Nephron (organoid): ENCODE data around the gene CELF2.

Source experiments
- H3K27ac Mint-ChIP-seq, 3 experiments: 2 replicates each; pipeline ENCODE4 v1.8.0; 2020; ENCODE audit warnings: mixed read lengths in 3 of 3, mild to moderate bottlenecking in 2 of 3, moderate library complexity in 1 of 3
- H3K27me3 Mint-ChIP-seq: 2 replicates; pipeline ENCODE4 v1.8.0; 2021; ENCODE audit warnings: low read depth, mild to moderate bottlenecking, moderate library complexity, mixed read lengths
- H3K36me3 Mint-ChIP-seq: 2 replicates; pipeline ENCODE4 v1.8.0; 2020; ENCODE audit warnings: low read depth, mixed read lengths
- H3K4me1 Mint-ChIP-seq: 2 replicates; pipeline ENCODE4 v1.8.0; 2020; ENCODE audit warnings: mixed read lengths
- H3K4me3 Mint-ChIP-seq, 3 experiments: 2 replicates each; pipeline ENCODE4 v1.8.0; 2020; ENCODE audit warnings: mild to moderate bottlenecking in 3 of 3, mixed read lengths in 3 of 3, moderate library complexity in 2 of 3
- H3K9me3 Mint-ChIP-seq: 2 replicates; pipeline ENCODE4 v1.8.0; 2020; ENCODE audit warnings: mixed read lengths
- TF ChIP-seq, protein P1 (sequence below), 3 experiments: fragments of 200-600 bp; sonication (generic); IDR thresholded peaks; one replicate each; pipeline ENCODE4 v1.5.0; 2021; ENCODE audit warnings: antibody characterized with exemption in 3 of 3; ENCODE audit not compliant: unreplicated experiment in 3 of 3

CELF2 gene

DNA sequence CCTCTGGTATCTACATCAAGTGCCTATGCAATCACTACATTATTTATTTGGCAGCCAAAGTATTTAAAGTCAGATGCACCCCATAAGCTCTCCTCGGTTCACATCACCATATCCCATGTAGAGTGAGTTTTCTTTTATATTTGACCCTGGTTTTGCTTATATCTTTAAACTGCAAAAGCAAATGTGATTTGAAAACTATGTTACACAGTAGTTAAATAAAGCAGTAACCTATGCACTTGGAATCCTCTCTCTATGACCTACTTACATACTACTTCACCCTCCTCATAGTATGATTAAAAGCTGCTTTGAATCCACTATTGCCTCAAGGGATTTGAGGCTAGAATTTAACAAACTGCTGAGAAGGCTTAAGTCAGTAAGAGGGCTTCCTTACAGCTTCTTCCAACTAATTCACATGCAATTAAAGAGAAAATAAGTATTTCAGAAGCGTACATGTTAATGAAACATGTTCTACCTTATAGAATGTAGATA is 2.2 kb upstream of the CELF2 start:
- TF ChIP-seq, protein P1, sequence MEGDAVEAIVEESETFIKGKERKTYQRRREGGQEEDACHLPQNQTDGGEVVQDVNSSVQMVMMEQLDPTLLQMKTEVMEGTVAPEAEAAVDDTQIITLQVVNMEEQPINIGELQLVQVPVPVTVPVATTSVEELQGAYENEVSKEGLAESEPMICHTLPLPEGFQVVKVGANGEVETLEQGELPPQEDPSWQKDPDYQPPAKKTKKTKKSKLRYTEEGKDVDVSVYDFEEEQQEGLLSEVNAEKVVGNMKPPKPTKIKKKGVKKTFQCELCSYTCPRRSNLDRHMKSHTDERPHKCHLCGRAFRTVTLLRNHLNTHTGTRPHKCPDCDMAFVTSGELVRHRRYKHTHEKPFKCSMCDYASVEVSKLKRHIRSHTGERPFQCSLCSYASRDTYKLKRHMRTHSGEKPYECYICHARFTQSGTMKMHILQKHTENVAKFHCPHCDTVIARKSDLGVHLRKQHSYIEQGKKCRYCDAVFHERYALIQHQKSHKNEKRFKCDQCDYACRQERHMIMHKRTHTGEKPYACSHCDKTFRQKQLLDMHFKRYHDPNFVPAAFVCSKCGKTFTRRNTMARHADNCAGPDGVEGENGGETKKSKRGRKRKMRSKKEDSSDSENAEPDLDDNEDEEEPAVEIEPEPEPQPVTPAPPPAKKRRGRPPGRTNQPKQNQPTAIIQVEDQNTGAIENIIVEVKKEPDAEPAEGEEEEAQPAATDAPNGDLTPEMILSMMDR (IDR thresholded peaks at IDR 0.05; ENCODE audit: unreplicated experiment in 3 of 3): no peak
- Mint-ChIP-seq H3K27me3 (peaks cover 46% of the 10 kb centered on the region), H3K4me3 (peak overlapping the region; percentile 14 to 90 (median 75)), H3K27ac (peak overlapping the region; percentile 48 to 86 (median 49)), H3K36me3 (no peaks in the 10 kb centered on the region), H3K4me1 (peaks cover 43% of the 10 kb centered on the region), H3K9me3 (no peaks in the 10 kb centered on the region)

GRCh38 chr10:11017000-11017569 is 587 bp upstream of the CELF2 start:
- H3K9me3 Mint-ChIP-seq: no peaks in the 10 kb centered on the region
- peaks cover 58% of the 10 kb centered on the region for H3K27me3 Mint-ChIP-seq
- TF ChIP-seq, protein P1 (IDR thresholded peaks at IDR 0.05; ENCODE audit: unreplicated experiment in 3 of 3): no peak
- H3K36me3 Mint-ChIP-seq: no peaks in the 10 kb centered on the region
- peaks cover 32% of the 10 kb centered on the region for H3K4me1 Mint-ChIP-seq
- H3K4me3 Mint-ChIP-seq: peak overlapping the region; percentile 83 to 91 (median 85)
- H3K27ac Mint-ChIP-seq: peak overlapping the region; percentile 69 to 74 (median 73)

- TF ChIP-seq, protein P1 (IDR thresholded peaks at IDR 0.05; ENCODE audit: unreplicated experiment in 3 of 3): no peak
- Mint-ChIP-seq H3K4me3 (peak overlapping the region; percentile 80 to 88 (median 86)), H3K4me1 (peaks cover 35% of the 10 kb centered on the region), H3K27ac (peak overlapping the region; percentile 21 to 67 (median 61)), H3K9me3 (no peaks in the 10 kb centered on the region), H3K27me3 (peaks cover 59% of the 10 kb centered on the region), H3K36me3 (no peaks in the 10 kb centered on the region)
These were observed 765 bp downstream of the CELF2 start for GRCh38 chr10:11018432-11018841.

DNA sequence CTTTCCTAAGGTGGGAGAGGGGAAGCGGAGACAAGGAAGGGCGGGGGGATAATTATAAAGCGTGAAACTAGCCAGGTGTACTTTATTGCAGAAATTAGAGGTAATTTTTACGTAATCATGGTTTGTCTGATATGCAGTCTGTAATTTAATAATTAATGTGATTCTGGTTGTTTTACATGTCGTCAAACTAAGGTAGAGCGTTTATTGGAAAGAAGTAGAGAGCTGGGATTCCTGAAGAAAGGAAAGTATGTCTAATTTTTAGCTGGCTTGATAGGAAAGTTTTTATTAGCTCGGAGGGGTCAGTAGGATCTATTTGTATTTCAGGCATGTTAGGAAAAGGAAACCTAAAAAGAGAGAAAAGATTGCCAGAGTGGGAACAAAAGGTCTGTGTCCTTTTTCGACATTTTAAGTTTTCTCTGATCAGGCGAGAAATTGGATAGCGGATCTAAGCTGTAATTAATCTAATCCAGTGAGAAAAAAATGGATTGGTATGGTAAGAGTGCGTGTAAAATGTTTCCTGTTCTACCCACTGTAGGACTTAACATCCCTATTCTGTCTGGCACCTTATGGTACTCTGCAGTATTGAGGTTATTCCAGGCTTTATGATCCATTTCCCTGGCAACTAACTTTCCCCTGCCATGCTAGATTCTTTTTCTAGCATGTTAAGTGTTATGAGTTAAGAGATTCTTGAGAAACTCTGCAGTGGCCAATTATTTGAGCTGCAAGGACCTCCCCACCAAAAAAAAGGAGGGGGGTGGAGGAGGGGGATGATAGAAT is 1.4 kb downstream of the CELF2 start:
- no peaks in the 10 kb centered on the region for H3K9me3 Mint-ChIP-seq
- TF ChIP-seq, protein P1 (IDR thresholded peaks at IDR 0.05; ENCODE audit: unreplicated experiment in 3 of 3): no peak
- peak overlapping the region; percentile 21 to 67 (median 61) for H3K27ac Mint-ChIP-seq
- peaks cover 37% of the 10 kb centered on the region for H3K4me1 Mint-ChIP-seq
- H3K4me3 Mint-ChIP-seq: peak overlapping the region; percentile 80 to 88 (median 86)
- peaks cover 59% of the 10 kb centered on the region for H3K27me3 Mint-ChIP-seq
- no peaks in the 10 kb centered on the region for H3K36me3 Mint-ChIP-seq

GRCh38 chr10:11019724-11020547 is 2.3 kb downstream of the CELF2 start:
- H3K27ac Mint-ChIP-seq: peak overlapping the region in 2 of 3 experiments; percentile 26 to 67
- H3K4me3 Mint-ChIP-seq: peak overlapping the region; percentile 80 to 88 (median 86)
- no peaks in the 10 kb centered on the region for H3K9me3 Mint-ChIP-seq
- H3K4me1 Mint-ChIP-seq: peaks cover 32% of the 10 kb centered on the region
- H3K27me3 Mint-ChIP-seq: peaks cover 55% of the 10 kb centered on the region
- H3K36me3 Mint-ChIP-seq: no peaks in the 10 kb centered on the region
- TF ChIP-seq, protein P1 (IDR thresholded peaks at IDR 0.05; ENCODE audit: unreplicated experiment in 3 of 3): no peak
